Neuronal stem cell (in vitro differentiated cells): ENCODE results near the gene SARS1.

Experiments used
- DNase-seq: peaks from one replicate; pipeline ENCODE4 v3.0.0-alpha.2; 2013; ENCODE audit warnings: low spot score
- H2AFZ ChIP-seq: one replicate; pipeline ENCODE4 v1.6.1; 2013; ENCODE audit warnings: mild to moderate bottlenecking, low read length, inconsistent platforms
- H2AK5ac ChIP-seq: 2 replicates; pipeline ENCODE4 v1.6.1; 2013; ENCODE audit warnings: low read depth, mild to moderate bottlenecking, inconsistent platforms, low read length, moderate library complexity, mixed read lengths
- H2BK120ac ChIP-seq: 2 replicates; pipeline ENCODE4 v1.6.1; 2013; ENCODE audit warnings: low read depth, mild to moderate bottlenecking, inconsistent platforms, low read length, moderate library complexity, mixed read lengths
- H2BK12ac ChIP-seq: one replicate; pipeline ENCODE4 v1.6.1; 2013; ENCODE audit warnings: low read length, inconsistent platforms
- H2BK15ac ChIP-seq: 2 replicates; pipeline ENCODE4 v1.6.1; 2013; ENCODE audit warnings: mild to moderate bottlenecking, low read length, inconsistent platforms, mixed read lengths
- H2BK5ac ChIP-seq: one replicate; pipeline ENCODE4 v1.6.1; 2013; ENCODE audit warnings: inconsistent platforms, mild to moderate bottlenecking, low read length, moderate library complexity
- H3K14ac ChIP-seq: one replicate; pipeline ENCODE4 v1.6.1; 2013; ENCODE audit warnings: low read length, inconsistent platforms
- H3K18ac ChIP-seq: 2 replicates; pipeline ENCODE4 v1.6.1; 2013; ENCODE audit warnings: low read length, inconsistent platforms
- H3K23ac ChIP-seq: 2 replicates; pipeline ENCODE4 v1.6.1; 2013; ENCODE audit warnings: low read depth, mild to moderate bottlenecking, mixed read lengths, low read length, inconsistent platforms; ENCODE audit not compliant: poor library complexity
- H3K27ac ChIP-seq: replicated peaks from 3 replicates; pipeline ENCODE4 v1.5.1; 2013; ENCODE audit warnings: low read length, inconsistent platforms
- H3K27me3 ChIP-seq, 3 experiments: 2 replicates each; pipeline ENCODE4 v1.6.1; 2013; ENCODE audit warnings: low read length in 3 of 3, mild to moderate bottlenecking in 2 of 3, inconsistent platforms in 1 of 3, low read depth in 1 of 3, mixed read lengths in 1 of 3, moderate library complexity in 1 of 3; ENCODE audit not compliant: control insufficient read depth in 3 of 3, insufficient read depth in 3 of 3
- H3K36me3 ChIP-seq, 2 donors: replicated peaks in 1 of 2; 2 replicates each; pipeline ENCODE4 v1.6.1; 2013; ENCODE audit warnings: low read length in 2 of 2; ENCODE audit not compliant: control insufficient read depth in 2 of 2, insufficient read depth in 2 of 2
- H3K4ac ChIP-seq: 2 replicates; pipeline ENCODE4 v1.6.1; 2013; ENCODE audit warnings: inconsistent platforms, mild to moderate bottlenecking, low read length, moderate library complexity
- H3K4me1 ChIP-seq, 2 donors: 1 replicate in 1 of 2; 2 replicates in 1 of 2; pipeline ENCODE4 v1.6.1; 2013; ENCODE audit warnings: low read length in 2 of 2, low read depth in 1 of 2; ENCODE audit not compliant: control insufficient read depth in 2 of 2, insufficient read depth in 1 of 2
- H3K4me2 ChIP-seq: one replicate; pipeline ENCODE4 v1.6.1; 2013; ENCODE audit warnings: mild to moderate bottlenecking, low read length, inconsistent platforms; ENCODE audit not compliant: insufficient read depth, poor library complexity, severe bottlenecking
- H3K4me3 ChIP-seq, 2 donors: 2 replicates each; pipeline ENCODE4 v1.5.1; 2013; ENCODE audit warnings: low read length in 2 of 2, mild to moderate bottlenecking in 2 of 2, inconsistent platforms in 1 of 2, moderate library complexity in 1 of 2
- H3K79me1 ChIP-seq: one replicate; pipeline ENCODE4 v1.6.1; 2013; ENCODE audit warnings: low read depth, mild to moderate bottlenecking, inconsistent platforms, low read length, moderate library complexity
- H3K9ac ChIP-seq: one replicate; pipeline ENCODE4 v1.6.1; 2013; ENCODE audit warnings: mild to moderate bottlenecking, low read depth, low read length, inconsistent platforms; ENCODE audit not compliant: poor library complexity
- H3K9me3 ChIP-seq, 2 donors: replicated peaks in 1 of 2; 2 replicates each; pipeline versions ENCODE3 to v1.6.1; 2013; ENCODE audit warnings: low read length in 2 of 2, mild to moderate bottlenecking in 2 of 2, inconsistent platforms in 1 of 2, low read depth in 1 of 2, mixed read lengths in 1 of 2, moderate library complexity in 1 of 2; ENCODE audit not compliant: control insufficient read depth in 2 of 2, insufficient read depth in 1 of 2
- H4K8ac ChIP-seq: one replicate; pipeline ENCODE4 v1.6.1; 2013; ENCODE audit warnings: low read depth, mild to moderate bottlenecking, inconsistent platforms, low read length, moderate library complexity
- H4K91ac ChIP-seq: one replicate; pipeline ENCODE4 v1.6.1; 2013; ENCODE audit warnings: low read length, low read depth, mild to moderate bottlenecking, inconsistent platforms; ENCODE audit not compliant: poor library complexity
- WGBS, 2 donors: extraction: QIAGEN DNeasy Blood & Tissue Kit; methylation state at CpG; one replicate each; pipeline ENCODE4 v1.1.7; 2013; ENCODE audit warnings: missing lambda C conversion rate in 2 of 2, mixed read lengths in 1 of 2; ENCODE audit not compliant: insufficient read length in 2 of 2, insufficient replicate concordance in 1 of 2; ENCODE audit errors: extremely low coverage in 2 of 2; 5-methylcytosine and 5-hydroxymethylcytosine counted together

The SARS1 gene

GRCh38 chr1:109239409-109240068 is 25.8 kb downstream of the SARS1 start:
- peak overlapping the region; percentile 63 for H3K18ac ChIP-seq
- no peak overlapping the region for H2BK12ac ChIP-seq
- H3K9ac ChIP-seq = peak overlapping the region; percentile 70
- peak overlapping the region; percentile 12 for H2BK120ac ChIP-seq
- H3K9me3 ChIP-seq = no peaks in the 10 kb centered on the region
- H3K4ac ChIP-seq = no peak overlapping the region
- no peak overlapping the region for H3K4me2 ChIP-seq
- H2AK5ac ChIP-seq = no peak overlapping the region
- H3K36me3 ChIP-seq = peaks cover 34 to 58% of the 10 kb centered on the region in 2 donors
- DNase-seq = no peak
- H3K79me1 ChIP-seq = no peaks in the 10 kb centered on the region
- H3K4me1 ChIP-seq = peaks cover 15 to 28% of the 10 kb centered on the region in 2 donors
- H4K8ac ChIP-seq = no peak overlapping the region
- no peak overlapping the region for H2BK5ac ChIP-seq
- H2AFZ ChIP-seq = no peak overlapping the region
- no peak overlapping the region for H3K14ac ChIP-seq
- H3K27me3 ChIP-seq = no peaks in the 10 kb centered on the region
- H4K91ac ChIP-seq = no peak overlapping the region
- no peak overlapping the region for H3K23ac ChIP-seq
- H3K4me3 ChIP-seq = no peak overlapping the region
- WGBS, 2 donors = no CpG with 5 or more reads among the region's 6 CpGs
- H3K27ac ChIP-seq = no peak overlapping the region
- H2BK15ac ChIP-seq = no peak overlapping the region

GRCh38 chr1:109240158-109241152 is 26.7 kb downstream of the SARS1 start:
- Histone ChIP-seq H3K27ac (no peak overlapping the region), H3K23ac (peak overlapping the region; percentile 30), H2AK5ac (no peak overlapping the region), H3K18ac (peak overlapping the region; percentile 62), H3K14ac (no peak overlapping the region), H3K4me3 (no peak overlapping the region), H3K4me1 (peaks cover 15 to 28% of the 10 kb centered on the region in 2 donors), H2AFZ (no peak overlapping the region), H3K4ac (no peak overlapping the region), H3K9ac (no peak overlapping the region), H2BK120ac (peak overlapping the region; percentile 12), H3K27me3 (no peaks in the 10 kb centered on the region), H2BK12ac (no peak overlapping the region), H2BK15ac (no peak overlapping the region), H3K4me2 (no peak overlapping the region), H2BK5ac (no peak overlapping the region), H4K8ac (no peak overlapping the region), H3K79me1 (no peaks in the 10 kb centered on the region), H4K91ac (no peak overlapping the region), H3K36me3 (peaks cover 29 to 50% of the 10 kb centered on the region in 2 donors), H3K9me3 (no peaks in the 10 kb centered on the region)
- DNase-seq = no peak
- WGBS, 2 donors = no CpG with 5 or more reads among the region's 26 CpGs

- no peak overlapping the region for H3K4ac ChIP-seq
- no peak overlapping the region for H3K27ac ChIP-seq
- DNase-seq = no peak
- peaks cover 15 to 28% of the 10 kb centered on the region in 2 donors for H3K4me1 ChIP-seq
- H4K91ac ChIP-seq = no peak overlapping the region
- no peaks in the 10 kb centered on the region for H3K79me1 ChIP-seq
- no peak overlapping the region for H3K14ac ChIP-seq
- H2BK120ac ChIP-seq = no peak overlapping the region
- H2AK5ac ChIP-seq = no peak overlapping the region
- WGBS, 2 donors = no CpG with 5 or more reads among the region's 6 CpGs
- no peak overlapping the region for H3K4me3 ChIP-seq
- H3K36me3 ChIP-seq = peaks cover 20 to 41% of the 10 kb centered on the region in 2 donors
- H2AFZ ChIP-seq = no peak overlapping the region
- H3K18ac ChIP-seq = no peak overlapping the region
- H3K23ac ChIP-seq = no peak overlapping the region
- H3K4me2 ChIP-seq = no peak overlapping the region
- no peaks in the 10 kb centered on the region for H3K9me3 ChIP-seq
- no peak overlapping the region for H2BK5ac ChIP-seq
- no peak overlapping the region for H3K9ac ChIP-seq
- H2BK15ac ChIP-seq = no peak overlapping the region
- no peak overlapping the region for H4K8ac ChIP-seq
- no peak overlapping the region for H2BK12ac ChIP-seq
- H3K27me3 ChIP-seq = no peaks in the 10 kb centered on the region
Measured at GRCh38 chr1:109241344-109241743, 27.6 kb downstream of the SARS1 start.

- Histone ChIP-seq H2BK120ac (no peak overlapping the region), H3K18ac (no peak overlapping the region), H2AK5ac (no peak overlapping the region), H2BK12ac (peak overlapping the region; percentile 19), H3K4ac (no peak overlapping the region), H3K79me1 (no peaks in the 10 kb centered on the region), H3K9me3 (no peaks in the 10 kb centered on the region), H3K4me3 (no peak overlapping the region), H3K23ac (no peak overlapping the region), H3K4me2 (no peak overlapping the region), H3K27ac (peak overlapping the region; percentile 46), H4K91ac (no peak overlapping the region), H3K4me1 (peaks cover 15 to 28% of the 10 kb centered on the region in 2 donors), H2BK5ac (no peak overlapping the region), H2AFZ (no peak overlapping the region), H4K8ac (no peak overlapping the region), H3K9ac (no peak overlapping the region), H2BK15ac (no peak overlapping the region), H3K27me3 (no peaks in the 10 kb centered on the region), H3K14ac (no peak overlapping the region), H3K36me3 (peaks cover 17 to 35% of the 10 kb centered on the region in 2 donors)
- no peak for DNase-seq
- no CpG with 5 or more reads among the region's 8 CpGs for WGBS, 2 donors
Measured at GRCh38 chr1:109241841-109242345, 28.2 kb downstream of the SARS1 start.
